ENCODE data around the gene MIDN.
"Not testable (repeated sequence)": the region's sequence is repeated elsewhere in the genome, so short reads cannot be mapped to it uniquely, and the experiment has no call there.

The MIDN gene

DNA sequence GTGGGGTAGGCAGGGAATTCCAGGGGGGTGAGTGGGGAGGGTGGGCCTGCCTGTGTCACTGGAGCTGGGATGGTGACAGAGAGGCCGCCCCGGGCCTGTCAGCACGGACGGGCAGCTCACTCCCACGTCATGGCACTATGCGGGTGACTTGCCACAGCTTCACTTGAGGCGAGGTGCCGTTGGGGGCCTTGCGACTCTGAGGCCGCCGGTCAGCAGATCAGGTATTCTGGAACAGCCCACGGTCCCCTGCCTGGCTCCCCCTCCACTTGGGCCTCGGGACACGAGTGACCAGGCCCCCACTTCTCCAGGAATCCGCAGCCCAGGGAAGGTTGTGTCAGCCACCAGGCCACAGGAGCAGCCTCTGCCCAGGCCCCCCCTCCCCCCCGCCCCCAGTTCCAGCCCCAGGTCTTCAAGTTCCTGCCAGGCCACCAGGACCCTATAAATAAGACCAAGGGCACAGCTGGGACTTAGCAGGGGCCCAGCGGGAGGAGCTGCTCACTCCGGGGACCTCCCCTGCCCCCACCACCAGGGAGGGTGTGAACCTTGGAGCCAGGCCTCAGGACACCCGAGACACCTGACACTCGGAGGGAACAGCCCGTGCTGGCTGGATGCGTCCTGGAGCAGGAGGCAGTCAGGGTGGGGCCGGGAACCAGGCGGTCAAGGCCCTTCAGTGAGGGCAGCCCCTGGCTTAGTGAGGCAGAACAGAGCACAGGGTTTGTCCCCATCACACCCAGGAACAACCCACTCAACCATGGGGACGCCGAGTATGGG lies 2.7 kb upstream of the MIDN start:
- TF ChIP-seq, protein P1, sequence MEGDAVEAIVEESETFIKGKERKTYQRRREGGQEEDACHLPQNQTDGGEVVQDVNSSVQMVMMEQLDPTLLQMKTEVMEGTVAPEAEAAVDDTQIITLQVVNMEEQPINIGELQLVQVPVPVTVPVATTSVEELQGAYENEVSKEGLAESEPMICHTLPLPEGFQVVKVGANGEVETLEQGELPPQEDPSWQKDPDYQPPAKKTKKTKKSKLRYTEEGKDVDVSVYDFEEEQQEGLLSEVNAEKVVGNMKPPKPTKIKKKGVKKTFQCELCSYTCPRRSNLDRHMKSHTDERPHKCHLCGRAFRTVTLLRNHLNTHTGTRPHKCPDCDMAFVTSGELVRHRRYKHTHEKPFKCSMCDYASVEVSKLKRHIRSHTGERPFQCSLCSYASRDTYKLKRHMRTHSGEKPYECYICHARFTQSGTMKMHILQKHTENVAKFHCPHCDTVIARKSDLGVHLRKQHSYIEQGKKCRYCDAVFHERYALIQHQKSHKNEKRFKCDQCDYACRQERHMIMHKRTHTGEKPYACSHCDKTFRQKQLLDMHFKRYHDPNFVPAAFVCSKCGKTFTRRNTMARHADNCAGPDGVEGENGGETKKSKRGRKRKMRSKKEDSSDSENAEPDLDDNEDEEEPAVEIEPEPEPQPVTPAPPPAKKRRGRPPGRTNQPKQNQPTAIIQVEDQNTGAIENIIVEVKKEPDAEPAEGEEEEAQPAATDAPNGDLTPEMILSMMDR (IDR thresholded peaks at IDR 0.05; ENCODE audit: insufficient read depth, missing control alignments), result no peak
- FAIRE-seq, result no peak
- DNase-seq (ENCODE audit: insufficient read length, low spot score), result no peak

DNA sequence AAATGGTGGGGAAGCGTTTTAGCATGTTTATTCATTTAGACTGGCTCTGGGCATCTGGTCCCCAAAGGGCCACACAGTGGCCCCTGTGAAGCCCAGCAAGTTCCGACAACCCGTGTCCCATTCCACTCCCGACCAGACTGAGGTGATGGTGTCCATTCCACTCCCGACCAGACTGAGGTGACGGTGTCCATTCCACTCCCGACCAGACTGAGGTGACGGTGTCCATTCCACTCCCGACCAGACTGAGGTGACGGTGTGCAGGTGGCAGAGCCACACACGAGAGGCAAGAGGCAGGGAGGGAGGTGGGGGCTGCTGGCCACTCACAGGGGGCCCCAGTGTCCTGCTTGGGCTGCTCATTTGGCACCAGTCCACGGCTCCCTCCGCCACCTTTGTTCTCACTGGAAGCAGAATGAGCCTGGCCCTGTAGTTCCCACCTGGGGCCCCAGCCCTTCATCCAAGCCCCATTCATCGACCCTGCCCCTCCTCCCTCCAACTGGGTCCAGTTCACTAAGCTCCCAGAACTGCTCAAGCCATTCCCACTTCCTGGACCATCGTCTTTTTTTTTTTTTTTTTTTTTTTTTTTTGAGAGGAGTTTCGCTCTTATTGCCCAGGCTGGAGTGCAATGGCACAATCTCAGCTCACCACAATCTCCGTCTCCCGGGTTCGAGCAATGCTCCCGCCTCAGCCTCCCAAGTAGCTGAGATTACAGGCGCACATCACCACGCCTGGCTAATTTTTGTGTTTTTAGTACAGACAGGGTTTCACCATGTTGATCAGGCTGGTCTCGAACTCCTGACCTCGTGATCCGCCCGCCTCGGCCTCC lies 1.9 kb upstream of the MIDN start:
- not testable (repeated sequence) for FAIRE-seq; DNase-seq (ENCODE audit: insufficient read length, low spot score)

DNA sequence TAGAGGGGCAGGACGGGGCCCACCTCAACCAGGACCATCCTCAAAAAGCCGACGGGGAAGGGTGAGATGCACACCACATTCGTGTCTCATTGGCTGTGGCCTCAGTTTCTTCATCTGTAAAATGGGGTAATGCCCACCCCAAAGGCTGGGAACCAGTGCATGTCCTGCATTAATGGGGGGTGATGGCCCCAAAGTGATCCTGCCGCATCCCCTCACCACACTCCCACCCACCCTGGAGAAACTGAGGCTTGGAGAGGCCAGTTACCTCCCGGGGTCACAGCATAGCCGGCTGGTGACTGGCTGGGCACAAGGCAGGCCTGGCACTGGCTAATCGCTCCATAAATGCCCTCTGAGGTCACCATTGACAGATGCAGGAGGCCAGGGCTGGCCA lies 640 bp upstream of the MIDN start:
- FAIRE-seq (no peak), DNase-seq (ENCODE audit: insufficient read length, low spot score) (no peak)
- TF ChIP-seq, protein P1 (IDR thresholded peaks at IDR 0.05; ENCODE audit: insufficient read depth, missing control alignments), result no peak

DNA sequence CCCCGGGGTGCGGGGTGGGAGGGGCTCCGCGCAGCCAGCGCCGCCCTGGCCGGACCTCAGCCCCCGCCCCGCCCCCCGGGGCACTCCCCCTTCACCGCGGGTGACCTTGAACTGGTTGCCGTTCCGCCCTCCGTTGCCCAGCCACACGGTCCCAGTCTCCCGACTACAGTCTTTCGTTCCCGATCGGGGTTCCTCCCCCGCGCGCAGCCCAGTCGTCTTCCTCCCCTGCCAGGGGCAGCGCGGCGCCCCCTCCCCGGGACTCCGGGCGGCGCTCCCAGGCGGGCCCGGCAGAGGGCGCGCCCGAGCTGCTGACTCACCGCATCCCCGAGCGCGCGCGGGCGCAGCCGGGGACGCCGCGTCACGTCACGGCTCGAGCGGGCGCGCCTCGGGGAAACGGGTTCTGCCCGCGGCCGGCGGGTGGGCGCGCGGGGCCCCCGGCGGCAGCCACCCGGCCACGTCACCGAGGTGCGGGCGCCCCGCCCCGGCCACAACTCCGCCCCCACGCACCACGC lies 459 bp downstream of the MIDN start:
- DNase-seq (ENCODE audit: insufficient read length, low spot score) (no peak), FAIRE-seq (no peak)
- TF ChIP-seq, protein P1 (IDR thresholded peaks at IDR 0.05; ENCODE audit: insufficient read depth, missing control alignments), result peak; percentile 52

DNA sequence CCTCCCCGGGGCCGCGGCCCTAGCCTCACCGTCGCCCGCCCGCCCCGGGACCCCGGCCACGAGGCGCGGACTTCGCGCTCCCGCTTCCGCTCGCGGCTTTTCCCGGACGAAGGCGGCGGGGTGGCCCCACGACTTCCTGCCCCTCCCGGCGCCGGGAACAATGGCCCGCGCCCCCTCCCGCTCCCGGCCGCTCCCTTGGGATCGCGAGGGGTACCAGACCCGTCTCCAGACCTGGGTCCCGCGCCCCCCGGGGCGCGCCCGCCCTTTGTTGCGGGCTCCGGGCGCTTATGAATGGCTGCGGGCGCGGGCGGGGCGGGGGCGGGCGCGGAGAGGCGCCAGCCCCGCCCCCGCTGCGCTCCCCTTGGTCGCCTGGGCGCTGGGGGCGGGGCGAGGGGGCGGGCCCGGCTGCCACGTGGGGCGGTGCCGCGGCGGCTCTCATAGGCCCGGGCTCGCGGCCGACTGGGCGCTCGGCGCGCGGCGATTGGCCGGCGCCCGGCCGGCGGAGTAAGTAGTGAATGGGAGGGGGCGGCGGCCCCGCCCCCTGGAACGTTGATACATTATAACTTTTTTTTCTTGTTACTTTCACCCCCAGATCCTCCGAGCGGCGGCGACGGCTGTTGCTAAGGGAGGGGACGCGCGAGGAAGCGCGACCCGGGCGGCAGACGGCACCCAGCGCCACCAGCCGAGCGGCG lies 1.1 kb downstream of the MIDN start:
- TF ChIP-seq, protein P1 (IDR thresholded peaks at IDR 0.05; ENCODE audit: insufficient read depth, missing control alignments), result no peak
- DNase-seq (ENCODE audit: insufficient read length, low spot score) (peak; percentile 72), FAIRE-seq (no peak)

DNA sequence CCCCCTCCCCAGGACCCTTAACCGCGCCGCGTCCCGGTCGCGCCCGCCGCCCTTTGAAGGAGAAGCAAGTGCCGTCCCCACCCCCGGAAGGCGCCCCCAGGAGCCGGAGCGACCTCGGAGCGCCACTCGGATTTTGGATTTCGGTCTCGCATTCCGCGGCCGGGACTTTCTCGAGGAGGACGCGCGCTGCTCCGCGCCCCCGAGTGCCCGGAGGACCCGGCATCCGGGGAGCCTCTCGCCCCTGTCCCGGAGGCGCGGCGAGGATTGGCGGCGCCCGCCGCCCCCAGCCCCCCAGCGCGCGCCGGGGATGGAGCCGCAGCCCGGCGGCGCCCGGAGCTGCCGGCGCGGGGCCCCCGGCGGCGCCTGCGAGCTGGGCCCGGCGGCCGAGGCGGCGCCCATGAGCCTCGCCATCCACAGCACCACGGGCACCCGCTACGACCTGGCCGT lies 1.6 kb downstream of the MIDN start:
- no peak for FAIRE-seq
- no peak for DNase-seq (ENCODE audit: insufficient read length, low spot score)
- TF ChIP-seq, protein P1 (IDR thresholded peaks at IDR 0.05; ENCODE audit: insufficient read depth, missing control alignments), result no peak

Data from D721Med (cell line).